Large intestine (tissue), 3 donors: ENCODE results near the gene MAD1L1. TPM values are rescaled to one million over a fixed set of nuclear protein-coding genes. Genes with fewer than 3 reads are reported as not detected.

Experiments
- DNase-seq, 2 donors: peaks; one replicate each; pipeline versions ENCODE4 v3.0.0 to v3.0.0-alpha.2; 2013
- H3K27ac ChIP-seq: one replicate; pipeline ENCODE4 v1.5.1; 2013; ENCODE audit warnings: low read length
- H3K27me3 ChIP-seq: 2 replicates; pipeline ENCODE4 v1.6.1; 2013; ENCODE audit warnings: low read length; ENCODE audit not compliant: control insufficient read depth, insufficient read depth
- H3K36me3 ChIP-seq: 2 replicates; pipeline ENCODE4 v1.6.1; 2013; ENCODE audit warnings: low read length; ENCODE audit not compliant: control insufficient read depth, insufficient read depth
- H3K4me1 ChIP-seq: one replicate; pipeline ENCODE4 v1.6.1; 2013; ENCODE audit warnings: low read length; ENCODE audit not compliant: control insufficient read depth, insufficient read depth
- H3K4me3 ChIP-seq: one replicate; pipeline ENCODE4 v1.5.1; 2013; ENCODE audit warnings: low read length
- H3K9me3 ChIP-seq: one replicate; pipeline ENCODE4 v1.6.1; 2013; ENCODE audit warnings: mild to moderate bottlenecking, low read depth, low read length, moderate library complexity; ENCODE audit not compliant: control insufficient read depth
- WGBS: methylation state at CpG from one replicate; pipeline ENCODE4 v1.1.5; 2013; ENCODE audit warnings: low lambda C conversion rate; ENCODE audit not compliant: insufficient coverage; 5-methylcytosine and 5-hydroxymethylcytosine counted together
- polyA plus RNA-seq: library from polyadenylated mRNA; unstranded; fragments of 120-200 nt; gene quantifications from one replicate; pipeline ENCODE4 v1.2.1, GENCODE V29; 2013

Gene MAD1L1
- polyA plus RNA-seq, 1 donor: 15.1 TPM

- WGBS: 50% methylated on average over 1 of the region's 16 CpGs
- DNase-seq: no peak
- no peak overlapping the region for H3K27ac ChIP-seq
Measured at GRCh38 chr7:1920881-1921280, 311.9 kb downstream of the MAD1L1 start.

DNA sequence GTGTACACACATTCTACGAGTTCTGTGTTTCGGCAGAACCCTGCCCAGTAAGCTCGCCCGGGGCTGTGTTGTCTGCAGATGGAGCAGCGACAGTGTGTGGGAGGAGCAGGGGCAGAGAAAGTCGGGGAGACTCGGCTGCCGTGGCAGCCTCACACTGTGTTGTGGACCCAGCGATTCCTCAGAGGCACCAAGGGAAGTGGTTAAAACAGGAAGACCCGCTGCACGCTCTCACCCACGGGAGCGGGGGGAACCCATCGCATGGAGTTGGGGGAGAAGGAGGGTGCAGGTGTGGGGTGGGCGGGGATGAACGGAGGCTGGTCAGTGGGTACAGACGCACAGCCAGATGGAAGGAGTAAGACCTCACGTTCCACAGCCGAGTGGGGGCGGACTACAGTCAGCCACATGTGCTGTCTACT lies 312.5 kb downstream of the MAD1L1 start:
- Histone ChIP-seq H3K27ac (no peak overlapping the region), H3K4me1 (no peaks in the 10 kb centered on the region), H3K27me3 (no peaks in the 10 kb centered on the region), H3K36me3 (peaks cover 4% of the 10 kb centered on the region), H3K9me3 (no peaks in the 10 kb centered on the region), H3K4me3 (no peak overlapping the region)
- DNase-seq: no peak
- 100% methylated on average over 3 of the region's 20 CpGs for WGBS

More at GRCh38 chr7:1920881-1921280, 311.9 kb downstream of the MAD1L1 start:
- H3K27me3 ChIP-seq: no peaks in the 10 kb centered on the region
- H3K9me3 ChIP-seq: no peaks in the 10 kb centered on the region
- peaks cover 4% of the 10 kb centered on the region for H3K36me3 ChIP-seq
- H3K4me3 ChIP-seq: no peak overlapping the region
- H3K4me1 ChIP-seq: no peaks in the 10 kb centered on the region

- Histone ChIP-seq H3K9me3 (no peaks in the 10 kb centered on the region), H3K36me3 (peaks cover 4% of the 10 kb centered on the region), H3K4me1 (no peaks in the 10 kb centered on the region), H3K4me3 (no peak overlapping the region), H3K27ac (no peak overlapping the region), H3K27me3 (no peaks in the 10 kb centered on the region)
- 80% methylated on average over 1 of the region's 22 CpGs for WGBS
- DNase-seq: peak in 1 of 2 donors; percentile 36
Measured at GRCh38 chr7:1919539-1920265, 313.0 kb downstream of the MAD1L1 start.

DNA sequence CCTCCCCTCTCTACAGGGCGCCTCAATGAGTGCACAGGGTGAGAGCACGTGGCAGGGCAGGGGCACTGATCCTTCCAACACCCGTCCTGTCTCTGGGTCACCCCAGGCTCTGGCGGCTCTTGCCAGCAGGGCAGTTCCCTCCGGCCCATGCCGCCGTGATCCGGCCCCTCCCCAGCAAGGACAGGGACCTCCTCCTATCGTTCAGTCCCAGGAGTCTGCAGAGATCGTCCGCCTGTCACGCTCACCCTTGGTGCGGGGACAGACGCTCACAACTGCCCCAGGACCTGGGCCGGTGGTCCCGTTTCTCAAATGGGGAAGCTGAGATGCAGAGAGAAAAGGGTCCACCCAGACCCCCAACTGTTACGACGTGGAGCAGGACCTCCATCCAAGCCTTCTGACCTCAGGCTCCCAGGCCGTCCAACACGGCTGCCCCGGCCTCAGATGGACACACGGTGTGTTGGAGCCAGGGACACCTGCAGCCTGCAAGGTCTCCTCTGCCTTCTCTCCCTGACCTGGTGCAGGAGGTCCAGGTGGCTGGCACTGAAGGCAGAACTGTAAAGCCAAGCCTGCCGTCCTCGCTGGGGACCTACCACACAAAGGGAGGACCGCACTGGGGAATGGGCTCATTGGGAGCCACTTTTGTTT lies 313.7 kb downstream of the MAD1L1 start:
- DNase-seq: no peak
- no CpG with 5 or more reads among the region's 25 CpGs for WGBS

DNA sequence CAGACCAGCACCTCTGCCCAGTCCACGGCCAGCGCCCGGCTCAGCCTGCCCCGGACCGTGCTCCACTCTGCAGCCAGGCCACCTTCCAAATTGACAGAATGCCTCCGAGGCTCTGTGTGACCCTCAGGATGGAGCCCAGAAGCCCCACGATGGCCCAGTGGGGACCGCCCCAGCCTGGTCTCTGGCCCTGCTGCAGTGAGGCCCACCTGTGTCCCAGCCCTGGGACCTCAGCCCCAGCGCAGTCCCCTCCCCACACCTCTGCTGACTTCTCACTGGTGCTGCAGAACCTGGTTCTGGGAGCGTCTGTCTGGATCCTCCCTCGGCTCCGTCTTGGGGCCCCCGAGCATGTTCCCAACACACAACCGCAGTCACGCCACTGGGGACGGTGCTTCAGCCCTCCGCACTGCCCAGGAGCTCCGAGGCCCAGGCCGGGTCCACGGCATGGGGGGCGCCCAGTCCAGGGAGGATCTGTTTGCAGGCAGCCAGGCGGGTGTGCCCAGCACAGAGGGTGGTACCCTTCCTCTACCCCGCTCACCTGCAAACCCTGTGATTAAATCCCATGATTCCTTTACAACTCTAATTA lies 314.6 kb downstream of the MAD1L1 start:
- H3K4me1 ChIP-seq: peaks cover 4% of the 10 kb centered on the region
- no peak overlapping the region for H3K4me3 ChIP-seq
- no CpG with 5 or more reads among the region's 23 CpGs for WGBS
- peaks cover 4% of the 10 kb centered on the region for H3K36me3 ChIP-seq
- H3K27me3 ChIP-seq: no peaks in the 10 kb centered on the region
- H3K9me3 ChIP-seq: no peaks in the 10 kb centered on the region
- DNase-seq: no peak
- H3K27ac ChIP-seq: no peak overlapping the region

More for the DNA sequence above, 313.7 kb downstream of the MAD1L1 start:
- Histone ChIP-seq H3K27me3 (no peaks in the 10 kb centered on the region), H3K9me3 (no peaks in the 10 kb centered on the region), H3K4me1 (no peaks in the 10 kb centered on the region), H3K27ac (no peak overlapping the region), H3K36me3 (peaks cover 4% of the 10 kb centered on the region), H3K4me3 (no peak overlapping the region)

- no peak overlapping the region for H3K27ac ChIP-seq
- H3K27me3 ChIP-seq: no peaks in the 10 kb centered on the region
- DNase-seq: no peak
- peaks cover under 1% of the 10 kb centered on the region for H3K36me3 ChIP-seq
- H3K9me3 ChIP-seq: no peaks in the 10 kb centered on the region
- no CpG with 5 or more reads among the region's 31 CpGs for WGBS
- H3K4me3 ChIP-seq: no peak overlapping the region
- peaks cover 5% of the 10 kb centered on the region for H3K4me1 ChIP-seq
Measured at GRCh38 chr7:1917221-1918062, 315.3 kb downstream of the MAD1L1 start.

GRCh38 chr7:1916601-1916970 lies 316.2 kb downstream of the MAD1L1 start:
- no peaks in the 10 kb centered on the region for H3K27me3 ChIP-seq
- DNase-seq: no peak
- WGBS: no CpG with 5 or more reads among the region's 16 CpGs
- H3K36me3 ChIP-seq: no peaks in the 10 kb centered on the region
- H3K27ac ChIP-seq: no peak overlapping the region
- no peak overlapping the region for H3K4me3 ChIP-seq
- no peaks in the 10 kb centered on the region for H3K9me3 ChIP-seq
- peaks cover 5% of the 10 kb centered on the region for H3K4me1 ChIP-seq

- Histone ChIP-seq H3K4me1 (peaks cover 5% of the 10 kb centered on the region), H3K4me3 (no peak overlapping the region), H3K27ac (no peak overlapping the region), H3K27me3 (no peaks in the 10 kb centered on the region), H3K9me3 (no peaks in the 10 kb centered on the region), H3K36me3 (no peaks in the 10 kb centered on the region)
- no peak for DNase-seq
- WGBS: no CpG with 5 or more reads among the region's 28 CpGs
Measured at GRCh38 chr7:1915956-1916600, 316.7 kb downstream of the MAD1L1 start.

GRCh38 chr7:1915326-1915725 lies 317.4 kb downstream of the MAD1L1 start:
- H3K9me3 ChIP-seq: no peaks in the 10 kb centered on the region
- H3K27ac ChIP-seq: no peak overlapping the region
- H3K36me3 ChIP-seq: no peaks in the 10 kb centered on the region
- no peaks in the 10 kb centered on the region for H3K27me3 ChIP-seq
- no peak overlapping the region for H3K4me3 ChIP-seq
- DNase-seq: no peak
- H3K4me1 ChIP-seq: peaks cover 5% of the 10 kb centered on the region
- WGBS: 99% methylated on average over 13 of the region's 30 CpGs

DNA sequence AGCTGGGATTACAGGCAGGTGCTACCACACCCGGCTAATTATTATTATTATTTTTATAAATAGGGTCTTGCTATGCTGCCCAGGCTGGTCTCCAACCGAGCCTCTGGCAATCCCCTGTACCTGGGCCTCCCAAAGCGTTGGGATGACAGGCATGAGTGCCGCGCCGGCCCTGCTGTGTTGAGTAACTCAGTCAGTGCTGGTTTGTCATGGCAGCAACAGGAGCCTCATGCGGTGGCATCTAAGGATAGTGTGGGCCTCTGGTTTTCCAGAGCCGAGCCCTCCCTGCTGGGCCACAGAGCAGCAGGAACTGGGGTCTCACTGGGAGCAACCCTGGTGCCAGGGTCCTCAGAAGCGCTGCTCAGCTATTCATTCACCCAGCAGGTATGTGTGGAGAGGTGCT lies 318.0 kb downstream of the MAD1L1 start:
- no CpG with 5 or more reads among the region's 9 CpGs for WGBS
- Histone ChIP-seq H3K4me1 (peaks cover 5% of the 10 kb centered on the region), H3K27me3 (no peaks in the 10 kb centered on the region), H3K27ac (no peak overlapping the region), H3K9me3 (no peaks in the 10 kb centered on the region), H3K4me3 (no peak overlapping the region), H3K36me3 (no peaks in the 10 kb centered on the region)
- DNase-seq: no peak
